H4 (cell line): ENCODE measurements around the gene SCN2B. TPM values are rescaled to one million over a fixed set of nuclear protein-coding genes. Genes with fewer than 3 reads are reported as not detected.

Experiments used
- DNase-seq: peaks from one replicate; pipeline ENCODE4 v3.0.0-alpha.2; 2015; ENCODE audit warnings: low spot score
- total RNA-seq: library from RNA; depleted of rRNA; stranded (reverse); fragments of >200 nt; shearing (Covaris generic); gene quantifications from 2 replicates; pipeline ENCODE4 v1.2.3, GENCODE V29; 2014; rRNA removed

The SCN2B gene
- total RNA-seq: not detected in 2 replicates

GRCh38 chr11:118175993-118176777 is at the start of gene SCN2B:
Gene SCN2B (minus strand): TSS chr11:118176639. CDS start chr11:118176431, 208 bp downstream.
- DNase-seq: no peak

- DNase-seq: no peak
These were observed 48.2 kb upstream of the SCN2B start, which contains the start of gene JAML for GRCh38 chr11:118224511-118225188. Gene JAML (minus strand): TSS chr11:118225011. CDS start chr11:118214866, 10,145 bp downstream.

- DNase-seq: no peak
These were observed 47.6 kb upstream of the SCN2B start for GRCh38 chr11:118223992-118224391.

- no peak for DNase-seq
These were observed 47.1 kb upstream of the SCN2B start for GRCh38 chr11:118223570-118223969.

- no peak for DNase-seq
These were observed 46.0 kb upstream of the SCN2B start for GRCh38 chr11:118222437-118222836.

GRCh38 chr11:118221419-118221818 is 45.0 kb upstream of the SCN2B start:
- no peak for DNase-seq

- no peak for DNase-seq
These were observed 43.3 kb upstream of the SCN2B start for GRCh38 chr11:118219732-118220131.

GRCh38 chr11:118219244-118219643 is 42.8 kb upstream of the SCN2B start:
- DNase-seq: no peak

- DNase-seq: no peak
These were observed 41.1 kb upstream of the SCN2B start for GRCh38 chr11:118217575-118217974.

GRCh38 chr11:118216621-118217481 is 40.4 kb upstream of the SCN2B start:
- DNase-seq: no peak

GRCh38 chr11:118215765-118216164 is 39.3 kb upstream of the SCN2B start:
- DNase-seq: no peak

GRCh38 chr11:118215262-118215661 is 38.8 kb upstream of the SCN2B start:
- no peak for DNase-seq

- no peak for DNase-seq
These were observed 37.9 kb upstream of the SCN2B start for GRCh38 chr11:118214210-118214914.

GRCh38 chr11:118213781-118214180 is 37.3 kb upstream of the SCN2B start:
- no peak for DNase-seq

GRCh38 chr11:118213201-118213600 is 36.8 kb upstream of the SCN2B start:
- DNase-seq: no peak

GRCh38 chr11:118212781-118213191 is 36.3 kb upstream of the SCN2B start:
- no peak for DNase-seq

- no peak for DNase-seq
These were observed 35.8 kb upstream of the SCN2B start for GRCh38 chr11:118212131-118212725.

- no peak for DNase-seq
These were observed 34.6 kb upstream of the SCN2B start for GRCh38 chr11:118211006-118211405.

- DNase-seq: no peak
These were observed 33.9 kb upstream of the SCN2B start for GRCh38 chr11:118210323-118210722.

GRCh38 chr11:118209033-118209432 is 32.6 kb upstream of the SCN2B start:
- no peak for DNase-seq

- no peak for DNase-seq
These were observed 30.6 kb upstream of the SCN2B start for GRCh38 chr11:118207079-118207478.
